Mesenchymal stem cell (in vitro differentiated cells and primary cell): Measurements from ENCODE around the gene ZBTB46.

Experiments
- DNase-seq: peaks from one replicate; pipeline ENCODE4 v3.0.0-alpha.2; 2013
- H2AFZ ChIP-seq: one replicate; pipeline ENCODE4 v1.6.1; 2013; ENCODE audit warnings: low read depth, mild to moderate bottlenecking, control low read depth, inconsistent platforms, low read length, moderate library complexity
- H2AK5ac ChIP-seq: 2 replicates; pipeline ENCODE4 v1.6.1; 2013; ENCODE audit warnings: low read length, moderate library complexity, mild to moderate bottlenecking, inconsistent platforms; ENCODE audit not compliant: severe bottlenecking
- H2BK120ac ChIP-seq: one replicate; pipeline ENCODE4 v1.6.1; 2013; ENCODE audit warnings: low read depth, mild to moderate bottlenecking, inconsistent platforms, low read length, moderate library complexity
- H2BK12ac ChIP-seq, 2 experiments: one replicate each; pipeline ENCODE4 v1.6.1; 2013; ENCODE audit warnings: inconsistent platforms in 2 of 2, low read length in 2 of 2, mild to moderate bottlenecking in 2 of 2, moderate library complexity in 2 of 2, control low read depth in 1 of 2
- H2BK15ac ChIP-seq: one replicate; pipeline ENCODE4 v1.6.1; 2013; ENCODE audit warnings: mild to moderate bottlenecking, low read depth, inconsistent platforms; ENCODE audit not compliant: poor library complexity, severe bottlenecking
- H2BK5ac ChIP-seq: 2 replicates; pipeline ENCODE4 v1.6.1; 2013; ENCODE audit warnings: low read depth, mild to moderate bottlenecking, low read length, control low read depth, inconsistent platforms; ENCODE audit not compliant: poor library complexity, severe bottlenecking
- H3K14ac ChIP-seq, 2 experiments: one replicate each; pipeline ENCODE4 v1.6.1; 2013; ENCODE audit warnings: inconsistent platforms in 2 of 2, low read length in 2 of 2, control low read depth in 1 of 2, mild to moderate bottlenecking in 1 of 2, moderate library complexity in 1 of 2
- H3K18ac ChIP-seq, 2 experiments: one replicate each; pipeline ENCODE4 v1.6.1; 2013; ENCODE audit warnings: inconsistent platforms in 2 of 2, low read length in 2 of 2, control low read depth in 1 of 2, low read depth in 1 of 2, mild to moderate bottlenecking in 1 of 2
- H3K23ac ChIP-seq, 2 experiments: one replicate each; pipeline ENCODE4 v1.6.1; 2013; ENCODE audit warnings: inconsistent platforms in 2 of 2, low read length in 2 of 2, mild to moderate bottlenecking in 2 of 2, moderate library complexity in 2 of 2, control low read depth in 1 of 2
- H3K27ac ChIP-seq: 2 replicates; pipeline ENCODE4 v1.5.1; 2013; ENCODE audit warnings: mild to moderate bottlenecking, moderate library complexity, low read length, control low read depth, inconsistent platforms; ENCODE audit not compliant: poor library complexity, severe bottlenecking
- H3K27me3 ChIP-seq, 2 experiments: 2 replicates each; pipeline versions ENCODE4 v1.6.1 to v1.7.0; 2013; ENCODE audit warnings: low read length in 2 of 2, mild to moderate bottlenecking in 2 of 2, moderate library complexity in 2 of 2, control low read depth in 1 of 2, inconsistent platforms in 1 of 2; ENCODE audit not compliant: control insufficient read depth in 1 of 2, insufficient read depth in 1 of 2
- H3K36me3 ChIP-seq, 2 experiments: 2 replicates each; pipeline versions ENCODE4 v1.6.1 to v1.7.0; 2013; ENCODE audit warnings: low read length in 2 of 2, control low read depth in 1 of 2, inconsistent platforms in 1 of 2, low read depth in 1 of 2, mild to moderate bottlenecking in 1 of 2; ENCODE audit not compliant: insufficient read depth in 2 of 2, control insufficient read depth in 1 of 2
- H3K4ac ChIP-seq, 2 experiments: one replicate each; pipeline ENCODE4 v1.6.1; 2013; ENCODE audit warnings: inconsistent platforms in 2 of 2, low read length in 2 of 2, mild to moderate bottlenecking in 2 of 2, moderate library complexity in 2 of 2, control low read depth in 1 of 2, low read depth in 1 of 2
- H3K4me1 ChIP-seq: 2 replicates; pipeline ENCODE4 v1.6.1; 2013; ENCODE audit warnings: low read depth, low read length, control low read depth; ENCODE audit not compliant: control insufficient read depth, insufficient read depth
- H3K4me2 ChIP-seq: 2 replicates; pipeline ENCODE4 v1.6.1; 2013; ENCODE audit warnings: low read length, mild to moderate bottlenecking, inconsistent platforms; ENCODE audit not compliant: poor library complexity, severe bottlenecking
- H3K4me3 ChIP-seq, 2 experiments: 2 replicates each; pipeline versions ENCODE4 v1.5.1 to v1.7.0; 2013; ENCODE audit warnings: low read length in 2 of 2, mild to moderate bottlenecking in 2 of 2, control low read depth in 1 of 2, low read depth in 1 of 2; ENCODE audit not compliant: insufficient read depth in 1 of 2
- H3K79me1 ChIP-seq: replicated peaks from 2 replicates; pipeline ENCODE4 v1.6.1; 2013; ENCODE audit warnings: mild to moderate bottlenecking, control low read depth, low read length, inconsistent platforms; ENCODE audit not compliant: poor library complexity, severe bottlenecking
- H3K9ac ChIP-seq: 2 replicates; pipeline ENCODE4 v1.7.0; 2013; ENCODE audit warnings: mild to moderate bottlenecking, low read length, moderate library complexity
- H3K9me3 ChIP-seq: 2 replicates; pipeline ENCODE4 v1.7.0; 2013; ENCODE audit warnings: mild to moderate bottlenecking, low read length; ENCODE audit not compliant: control insufficient read depth
- H4K8ac ChIP-seq: one replicate; pipeline ENCODE4 v1.6.1; 2013; ENCODE audit warnings: inconsistent platforms, mild to moderate bottlenecking, low read length, moderate library complexity
- H4K91ac ChIP-seq: one replicate; pipeline ENCODE4 v1.6.1; 2013; ENCODE audit warnings: mild to moderate bottlenecking, low read length, inconsistent platforms
- WGBS: methylation state at CpG from one replicate; pipeline ENCODE4 v1.1.7; 2013; ENCODE audit warnings: mixed read lengths; 5-methylcytosine and 5-hydroxymethylcytosine counted together

ZBTB46 gene

GRCh38 chr20:63860325-63861051 is 29.4 kb upstream of the ZBTB46 start:
- DNase-seq: no peak
- peak overlapping the region; percentile 80 to 83 for H2BK12ac ChIP-seq
- no peak overlapping the region for H3K4me3 ChIP-seq
- H3K9me3 ChIP-seq: no peaks in the 10 kb centered on the region
- peaks cover 0 to 18% of the 10 kb centered on the region in 2 experiments for H3K27me3 ChIP-seq
- H3K4me2 ChIP-seq: no peak overlapping the region
- peak overlapping the region; percentile 92 for H2BK120ac ChIP-seq
- H3K36me3 ChIP-seq: peaks cover 20 to 25% of the 10 kb centered on the region in 2 experiments
- no peak overlapping the region for H3K14ac ChIP-seq
- no peak overlapping the region for H3K27ac ChIP-seq
- H4K8ac ChIP-seq: peak overlapping the region; percentile 82
- H3K9ac ChIP-seq: no peak overlapping the region
- H4K91ac ChIP-seq: peak overlapping the region; percentile 62
- H2AK5ac ChIP-seq: peak overlapping the region; percentile 19
- peak overlapping the region in 1 of 2 experiments; percentile 26 for H3K23ac ChIP-seq
- H2BK5ac ChIP-seq: no peak overlapping the region
- peak overlapping the region; percentile 34 to 78 for H3K18ac ChIP-seq
- H3K79me1 ChIP-seq: peaks cover 27% of the 10 kb centered on the region
- H2BK15ac ChIP-seq: peak overlapping the region; percentile 26
- 77% methylated on average over 17 of the region's 17 CpGs for WGBS
- H3K4me1 ChIP-seq: peaks cover 50% of the 10 kb centered on the region
- peak overlapping the region; percentile 73 to 94 for H3K4ac ChIP-seq
- H2AFZ ChIP-seq: no peak overlapping the region

- H4K91ac ChIP-seq: peak overlapping the region; percentile 79
- peak overlapping the region; percentile 45 to 71 for H3K4ac ChIP-seq
- H2BK5ac ChIP-seq: no peak overlapping the region
- peak overlapping the region; percentile 86 to 99 for H2BK12ac ChIP-seq
- H3K9ac ChIP-seq: no peak overlapping the region
- H3K23ac ChIP-seq: peak overlapping the region in 1 of 2 experiments; percentile 91
- H3K79me1 ChIP-seq: peaks cover 27% of the 10 kb centered on the region
- peak overlapping the region; percentile 7 for H2AK5ac ChIP-seq
- peak overlapping the region; percentile 22 for H2BK120ac ChIP-seq
- no peak overlapping the region for H2AFZ ChIP-seq
- no peaks in the 10 kb centered on the region for H3K9me3 ChIP-seq
- peaks cover 0 to 30% of the 10 kb centered on the region in 2 experiments for H3K27me3 ChIP-seq
- H3K18ac ChIP-seq: peak overlapping the region; percentile 67 to 87
- peak overlapping the region; percentile 69 for H3K27ac ChIP-seq
- H3K36me3 ChIP-seq: peaks cover 20 to 25% of the 10 kb centered on the region in 2 experiments
- H4K8ac ChIP-seq: peak overlapping the region; percentile 94
- WGBS: 44% methylated on average over 7 of the region's 7 CpGs
- H3K4me1 ChIP-seq: peaks cover 63% of the 10 kb centered on the region
- H3K14ac ChIP-seq: peak overlapping the region in 1 of 2 experiments; percentile 84
- no peak for DNase-seq
- H3K4me2 ChIP-seq: no peak overlapping the region
- no peak overlapping the region for H3K4me3 ChIP-seq
- peak overlapping the region; percentile 84 for H2BK15ac ChIP-seq
Observed at GRCh38 chr20:63859166-63859699, 28.2 kb upstream of the ZBTB46 start.

GRCh38 chr20:63858393-63859165 is 27.5 kb upstream of the ZBTB46 start:
- H4K8ac ChIP-seq: peak overlapping the region; percentile 98
- no peak overlapping the region for H2AFZ ChIP-seq
- peaks cover 0 to 36% of the 10 kb centered on the region in 2 experiments for H3K27me3 ChIP-seq
- peak overlapping the region; percentile 17 for H2AK5ac ChIP-seq
- H3K9me3 ChIP-seq: no peaks in the 10 kb centered on the region
- H3K79me1 ChIP-seq: peaks cover 27% of the 10 kb centered on the region
- no peak overlapping the region for H3K4me3 ChIP-seq
- H3K27ac ChIP-seq: peak overlapping the region; percentile 69
- peak overlapping the region; percentile 97 for H2BK15ac ChIP-seq
- peak; percentile 85 for DNase-seq
- H2BK5ac ChIP-seq: no peak overlapping the region
- H2BK120ac ChIP-seq: peak overlapping the region; percentile 98
- H3K36me3 ChIP-seq: peaks cover 20 to 25% of the 10 kb centered on the region in 2 experiments
- H3K4me2 ChIP-seq: peak overlapping the region; percentile 49
- H3K14ac ChIP-seq: no peak overlapping the region
- H3K18ac ChIP-seq: peak overlapping the region; percentile 97 to 100
- H3K4me1 ChIP-seq: peaks cover 67% of the 10 kb centered on the region
- H3K9ac ChIP-seq: peak overlapping the region; percentile 38
- 1% methylated on average over 4 of the region's 12 CpGs for whole genome bisulfite sequencing
- peak overlapping the region; percentile 79 to 94 for H3K23ac ChIP-seq
- peak overlapping the region; percentile 99 for H4K91ac ChIP-seq
- H3K4ac ChIP-seq: peak overlapping the region; percentile 50 to 99
- H2BK12ac ChIP-seq: peak overlapping the region; percentile 99
